HepG2 (cell line): Measurements from ENCODE around the gene WIPF2. TPM values are rescaled to one million over a fixed set of nuclear protein-coding genes. Genes with fewer than 3 reads are reported as not detected.

Experiments
- ATF6 ChIP-seq: sonication (generic); formaldehyde crosslinking; conservative IDR thresholded peaks from 2 replicates; pipeline ENCODE4 v1.4.0; 2020; ENCODE audit warnings: missing genetic modification reagents
- CCDC6 ChIP-seq: sonication (generic); formaldehyde crosslinking; IDR thresholded peaks from 2 replicates; pipeline ENCODE4 v1.8.1; 2022; ENCODE audit warnings: mild to moderate bottlenecking, missing genetic modification reagents, moderate library complexity
- CTCF ChIP-seq: sonication (generic); formaldehyde crosslinking; IDR thresholded peaks from 2 replicates; pipeline ENCODE4 v1.5.0; 2020; ENCODE audit warnings: mild to moderate bottlenecking, missing genetic modification reagents, moderate library complexity
- FOSL1 ChIP-seq: sonication (generic); formaldehyde crosslinking; IDR thresholded peaks from 2 replicates; pipeline ENCODE4 v1.9.0; 2021; ENCODE audit warnings: missing genetic modification reagents, borderline replicate concordance
- GATAD2A ChIP-seq: IDR thresholded peaks from 2 replicates; pipeline ENCODE4 v1.6.1; 2016
- JARID2 ChIP-seq: sonication (generic); formaldehyde crosslinking; IDR thresholded peaks from 2 replicates; pipeline ENCODE4 v1.8.1; 2023; ENCODE audit warnings: missing genetic modification reagents, inconsistent platforms; ENCODE audit not compliant: insufficient replicate concordance
- MAF1 ChIP-seq: sonication (generic); formaldehyde crosslinking; IDR thresholded peaks from 2 replicates; pipeline ENCODE4 v1.5.0; 2020; ENCODE audit warnings: missing genetic modification reagents, borderline replicate concordance
- MYNN ChIP-seq: sonication (generic); formaldehyde crosslinking; IDR thresholded peaks from 2 replicates; pipeline ENCODE4 v1.4.0; 2020; ENCODE audit warnings: mild to moderate bottlenecking, low read depth, missing genetic modification reagents
- NR2C2 ChIP-seq: sonication (generic); formaldehyde crosslinking; IDR thresholded peaks from 2 replicates; pipeline ENCODE4 v1.4.0; 2020; ENCODE audit warnings: missing genetic modification reagents, mild to moderate bottlenecking, moderate library complexity, borderline replicate concordance
- PHF21A ChIP-seq: sonication (generic); formaldehyde crosslinking; IDR thresholded peaks from 2 replicates; pipeline ENCODE4 v1.5.0; 2020; ENCODE audit warnings: mild to moderate bottlenecking, missing genetic modification reagents
- PHF8 ChIP-seq: sonication (generic); formaldehyde crosslinking; IDR thresholded peaks from 2 replicates; pipeline ENCODE4 v1.5.0; 2020; ENCODE audit warnings: missing genetic modification reagents
- RARG ChIP-seq: sonication (generic); formaldehyde crosslinking; IDR thresholded peaks from 2 replicates; pipeline ENCODE4 v1.4.0; 2020; ENCODE audit warnings: low read depth, mild to moderate bottlenecking, missing genetic modification reagents
- SPEN ChIP-seq: sonication (generic); formaldehyde crosslinking; IDR thresholded peaks from 2 replicates; pipeline ENCODE4 v1.5.1; 2020; ENCODE audit warnings: low read depth, mild to moderate bottlenecking, missing genetic modification reagents
- TAF1 ChIP-seq: sonication (generic); formaldehyde crosslinking; IDR thresholded peaks from 2 replicates; pipeline ENCODE4 v1.4.0; 2020; ENCODE audit warnings: missing genetic modification reagents
- ZNF280B ChIP-seq: sonication (generic); formaldehyde crosslinking; IDR thresholded peaks from 2 replicates; pipeline ENCODE4 v1.5.0; 2020; ENCODE audit warnings: missing genetic modification reagents, mild to moderate bottlenecking, borderline replicate concordance
- ZNF33B ChIP-seq: sonication (generic); formaldehyde crosslinking; IDR thresholded peaks from 2 replicates; pipeline ENCODE4 v1.5.1; 2020; ENCODE audit warnings: mild to moderate bottlenecking, missing genetic modification reagents
- ZNF460 ChIP-seq: sonication (generic); formaldehyde crosslinking; IDR thresholded peaks from 2 replicates; pipeline ENCODE4 v1.5.1; 2020; ENCODE audit warnings: missing genetic modification reagents, mild to moderate bottlenecking, borderline replicate concordance
- ZNF605 ChIP-seq: sonication (generic); formaldehyde crosslinking; IDR thresholded peaks from 2 replicates; pipeline ENCODE4 v1.8.0; 2022; ENCODE audit warnings: mild to moderate bottlenecking, missing genetic modification reagents
- ZNF766 ChIP-seq: sonication (generic); formaldehyde crosslinking; IDR thresholded peaks from 2 replicates; pipeline ENCODE4 v1.5.0; 2020; ENCODE audit warnings: missing genetic modification reagents, borderline replicate concordance
- ZNF770 ChIP-seq: sonication (generic); formaldehyde crosslinking; IDR thresholded peaks from 2 replicates; pipeline ENCODE4 v1.5.0; 2020; ENCODE audit warnings: mild to moderate bottlenecking, missing genetic modification reagents
- ZNF83 ChIP-seq: sonication (generic); formaldehyde crosslinking; IDR thresholded peaks from 2 replicates; pipeline ENCODE4 v1.4.0; 2020; ENCODE audit warnings: missing genetic modification reagents, mild to moderate bottlenecking, borderline replicate concordance
- ZSCAN29 ChIP-seq: sonication (generic); formaldehyde crosslinking; conservative IDR thresholded peaks from 2 replicates; pipeline ENCODE4 v1.4.0; 2020; ENCODE audit warnings: mild to moderate bottlenecking, missing genetic modification reagents
- polyA plus RNA-seq, 8 experiments: library from polyadenylated mRNA; depleted of rRNA in 3 of 8; stranded (reverse) in 7 of 8; unstranded in 1 of 8; fragments of >200 nt; fragmentation: Illumina TruSeq in 4 of 8; extraction: Trizol in 4 of 8; gene quantifications; 2 replicates each; pipeline versions ENCODE4 v1.2.1 to v1.2.3, GENCODE V29; 2011 to 2016; ENCODE audit warnings: low read depth in 4 of 8, missing spikeins in 1 of 8, mixed read lengths in 1 of 8; ENCODE audit not compliant: insufficient read depth in 1 of 8
- total RNA-seq, 5 experiments: library from RNA; depleted of rRNA; stranded (reverse); fragments of >200 nt; fragmentation: Illumina TruSeq; extraction: Trizol; gene quantifications; 2 replicates each; pipeline ENCODE4 v1.2.3, GENCODE V29; 2016; ENCODE audit warnings: low read depth in 1 of 5

The WIPF2 gene
- total and polyA plus RNA-seq, 2 of the 13 experiments (the other 11 are each of a cell fraction or from before 2014, with no cell fraction given): 7.2 to 10.8 TPM

DNA sequence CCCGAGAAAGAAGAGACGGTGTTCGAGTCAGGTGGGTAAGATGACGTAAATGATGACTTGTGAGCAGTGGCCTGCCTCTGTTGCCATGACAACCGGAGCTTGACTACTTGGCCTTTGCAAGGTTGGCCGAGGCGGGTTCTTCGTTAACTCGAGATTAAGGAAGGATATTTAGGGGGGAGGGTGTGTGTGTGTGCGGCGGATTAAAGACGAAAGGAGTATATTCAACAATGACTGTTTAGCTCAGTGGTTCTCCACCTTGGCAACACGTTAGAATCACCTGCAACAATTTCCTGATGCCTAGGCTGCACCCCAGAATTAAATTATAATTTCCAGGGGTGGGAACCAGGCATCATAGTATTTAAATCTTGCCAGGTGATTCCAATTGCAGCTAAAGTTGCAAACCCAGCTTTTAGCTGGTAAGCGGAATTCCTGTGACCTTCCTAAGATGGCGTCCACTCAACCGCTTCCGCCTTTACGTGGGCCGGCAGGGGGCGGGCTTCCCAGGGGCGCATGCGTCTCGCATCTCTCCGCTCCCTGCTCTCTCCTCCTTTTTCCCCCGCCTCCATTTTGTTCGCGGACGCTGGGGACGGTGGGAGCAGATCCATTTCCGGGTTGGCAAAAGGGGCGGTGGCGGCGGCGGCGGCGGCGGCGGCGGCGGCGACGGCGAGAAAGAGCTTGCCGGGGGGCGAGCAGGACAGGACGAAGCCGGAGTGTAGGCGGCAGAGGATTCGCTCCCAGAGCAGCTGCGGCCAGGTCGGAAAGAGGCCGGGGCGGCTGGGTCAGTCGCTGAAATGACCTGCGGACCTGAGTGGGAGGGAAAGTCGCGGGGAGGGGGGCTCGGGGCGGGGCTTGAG is at the start of gene WIPF2 (continued):
- no peak for TF ChIP-seq FOSL1 (CRISPR knock-in tag)
- TF ChIP-seq ZNF770: 0 out of 2 replicates have a peak, but pooled peaks have one; percentile 22
- TF ChIP-seq ZSCAN29 (CRISPR knock-in tag): peak; percentile 80
- TF ChIP-seq CCDC6 (CRISPR knock-in tag): no peak
- peak; percentile 89 for TF ChIP-seq PHF8 (CRISPR knock-in tag)
- peak; percentile 48 for TF ChIP-seq ZNF605 (CRISPR knock-in tag)
- TF ChIP-seq SPEN (CRISPR knock-in tag): peak; percentile 83
- TF ChIP-seq ZNF766 (CRISPR knock-in tag): no peak
- TF ChIP-seq TAF1 (CRISPR knock-in tag): peak; percentile 81
- no peak; the same call in 1 of the 2 replicates for TF ChIP-seq ATF6 (CRISPR knock-in tag)
- TF ChIP-seq ZNF33B (CRISPR knock-in tag): no peak; the same call in 1 of the 2 replicates
- TF ChIP-seq JARID2: no peak
- peak; percentile 97 for TF ChIP-seq NR2C2 (CRISPR knock-in tag)
- no peak; the same call in 1 of the 2 replicates for TF ChIP-seq MYNN (CRISPR knock-in tag)
- TF ChIP-seq ZNF83: no peak
- TF ChIP-seq MAF1: 0 out of 2 replicates have a peak, but pooled peaks have one; percentile 44
- TF ChIP-seq ZNF460 (CRISPR knock-in tag): no peak
- 0 out of 2 replicates have a peak, but pooled peaks have one; percentile 45 for TF ChIP-seq PHF21A
- peak; percentile 81 for TF ChIP-seq CTCF (CRISPR knock-in tag)
- peak; percentile 66 for TF ChIP-seq GATAD2A (CRISPR knock-in tag)
- TF ChIP-seq RARG: 0 out of 2 replicates have a peak, but pooled peaks have one; percentile 83
- TF ChIP-seq ZNF280B (CRISPR knock-in tag): no peak; the same call in 1 of the 2 replicates
